B cell (primary cell): Measurements from ENCODE around the gene AK4. TPM values are rescaled to one million over a fixed set of nuclear protein-coding genes. Genes with fewer than 3 reads are reported as not detected.

ENCODE experiments used
- ATAC-seq: fragments of 200-7000 bp; cut with Tn5 transposase; one replicate; pipeline ENCODE4 v1.10.0; 2021; ENCODE audit warnings: low read depth, mild to moderate bottlenecking, moderate number of reproducible peaks, moderate library complexity
- CTCF ChIA-PET: fragments of 350-600 bp; sonication (Branson Sonifier 250); formaldehyde crosslinking; loops from one replicate; lab custom pipeline; 2021; ENCODE audit warnings: antibody characterized with exemption, inconsistent platforms; lab: Charles Lee
- POLR2A ChIA-PET: fragments of 350-600 bp; sonication (Branson Sonifier 250); formaldehyde crosslinking; loops from one replicate; lab custom pipeline; 2021; ENCODE audit warnings: antibody characterized with exemption; lab: Charles Lee
- DNase-seq: peaks from one replicate; pipeline ENCODE4 v3.0.0; 2013
- H2AFZ ChIP-seq: 2 replicates; pipeline ENCODE4 v1.6.1; 2012; ENCODE audit warnings: mild to moderate bottlenecking, low read depth, low read length; ENCODE audit not compliant: insufficient read depth, poor library complexity, severe bottlenecking
- H3K27ac ChIP-seq, 2 donors: 1 replicate in 1 of 2; 2 replicates in 1 of 2; pipeline ENCODE4 v1.5.1; 2012 to 2013; ENCODE audit warnings: low read length in 2 of 2, mild to moderate bottlenecking in 2 of 2, moderate library complexity in 1 of 2
- H3K27me3 ChIP-seq, 4 experiments: fragments of 200-600 bp in 1 of 4; sonication (generic) in 1 of 4; replicated peaks in 1 of 4; 1 replicate in 2 of 4; 2 replicates in 2 of 4; pipeline versions ENCODE4 v1.6.1 to v1.7.0; 2013 to 2016; ENCODE audit warnings: low read length in 3 of 4, mild to moderate bottlenecking in 2 of 4, mixed read lengths in 1 of 4, moderate library complexity in 1 of 4; ENCODE audit not compliant: insufficient read depth in 4 of 4, control insufficient read depth in 3 of 4; ENCODE audit errors: control extremely low read depth in 1 of 4
- H3K36me3 ChIP-seq, 2 experiments: replicated peaks in 1 of 2; 1 replicate in 1 of 2; 2 replicates in 1 of 2; pipeline versions ENCODE4 v1.6.1 to v1.7.1; 2013; ENCODE audit warnings: low read length in 1 of 2; ENCODE audit not compliant: insufficient read depth in 2 of 2, control insufficient read depth in 1 of 2; ENCODE audit errors: control extremely low read depth in 1 of 2, extremely low read depth in 1 of 2
- H3K4me1 ChIP-seq, 2 donors: fragments of 200-600 bp in 1 of 2; sonication (generic) in 1 of 2; 1 replicate in 1 of 2; 2 replicates in 1 of 2; pipeline versions ENCODE4 v1.5.1 to v1.6.1; 2013 to 2017; ENCODE audit warnings: low read length in 2 of 2; ENCODE audit not compliant: control insufficient read depth in 2 of 2, insufficient read depth in 2 of 2
- H3K4me2 ChIP-seq: replicated peaks from 2 replicates; pipeline ENCODE3; 2012; ENCODE audit warnings: mild to moderate bottlenecking, low read depth, low read length; ENCODE audit not compliant: poor library complexity, severe bottlenecking
- H3K4me3 ChIP-seq, 5 experiments: fragments of 200-600 bp in 1 of 5; sonication (generic) in 1 of 5; 1 replicate in 3 of 5; 2 replicates in 2 of 5; pipeline versions ENCODE4 v1.5.1 to v1.7.0; 2011 to 2016; ENCODE audit warnings: low read length in 4 of 5, mild to moderate bottlenecking in 4 of 5, low read depth in 2 of 5, control low read depth in 1 of 5, moderate library complexity in 1 of 5; ENCODE audit not compliant: insufficient read depth in 1 of 5; ENCODE audit errors: control extremely low read depth in 1 of 5, extremely low read depth in 1 of 5
- H3K79me2 ChIP-seq: fragments of 200-600 bp; sonication (generic); one replicate; pipeline ENCODE4 v1.6.0; 2016; ENCODE audit warnings: low read length; ENCODE audit not compliant: control insufficient read depth, insufficient read depth
- H3K9ac ChIP-seq: fragments of 200-600 bp; sonication (generic); 2 replicates; pipeline ENCODE4 v1.6.1; 2017; ENCODE audit warnings: mild to moderate bottlenecking, low read length, moderate library complexity
- H3K9me3 ChIP-seq, 3 donors: one replicate each; pipeline versions ENCODE4 v1.6.1 to v1.7.1; 2013; ENCODE audit warnings: low read length in 2 of 3; ENCODE audit not compliant: control insufficient read depth in 2 of 3, insufficient read depth in 1 of 3; ENCODE audit errors: control extremely low read depth in 1 of 3
- H4K20me1 ChIP-seq: 2 replicates; pipeline ENCODE4 v1.6.0; 2012; ENCODE audit warnings: mild to moderate bottlenecking, low read length; ENCODE audit not compliant: insufficient read depth, control insufficient read depth, poor library complexity, severe bottlenecking
- H3K27ac Mint-ChIP-seq: one replicate; pipeline ENCODE4 v1.8.0; 2021; ENCODE audit warnings: mixed read lengths
- H3K27me3 Mint-ChIP-seq: one replicate; pipeline ENCODE4 v1.8.0; 2021; ENCODE audit warnings: mixed read lengths
- H3K4me1 Mint-ChIP-seq: one replicate; pipeline ENCODE4 v1.8.0; 2021; ENCODE audit warnings: mixed read lengths
- H3K4me3 Mint-ChIP-seq: one replicate; pipeline ENCODE4 v1.8.0; 2021; ENCODE audit warnings: mixed read lengths
- H3K9me3 Mint-ChIP-seq: one replicate; pipeline ENCODE4 v1.8.0; 2022; ENCODE audit warnings: mixed read lengths; ENCODE audit not compliant: insufficient read depth
- CTCF ChIP-seq: fragments of 200-600 bp; IDR thresholded peaks from one replicate; pipeline ENCODE4 v1.8.0; 2022; ENCODE audit warnings: antibody characterized with exemption, mild to moderate bottlenecking
- EZH2 ChIP-seq: IDR thresholded peaks from 2 replicates; pipeline ENCODE4 v1.6.1; 2012; ENCODE audit warnings: borderline replicate concordance, low read depth, mild to moderate bottlenecking, moderate library complexity, low read length; ENCODE audit not compliant: insufficient read depth, poor library complexity, severe bottlenecking
- WGBS: methylation state at CpG from one replicate; pipeline ENCODE4 v1.1.5; 2013; ENCODE audit warnings: missing lambda C conversion rate; ENCODE audit not compliant: insufficient coverage; 5-methylcytosine and 5-hydroxymethylcytosine counted together
- intact Hi-C: fragments of 100-400 bp; cut with micrococcal nuclease; formaldehyde crosslinking; loops from one replicate; pipeline ENCODE4 v1.10.0; 2022
- polyA plus RNA-seq: library from polyadenylated mRNA; depleted of rRNA; stranded (reverse); fragments of >200 nt; gene quantifications from 2 replicates; pipeline ENCODE4 v1.2.3, GENCODE V29; 2012
- total RNA-seq, 2 donors: library from RNA; stranded (reverse); fragments of 120-200 nt in 1 of 2; gene quantifications; 1 replicate in 1 of 2; 2 replicates in 1 of 2; pipeline versions ENCODE4 v1.2.3 to v1.2.4, GENCODE V29; 2013 to 2022

AK4 gene
- total and polyA plus RNA-seq, 2 donors (not counting 1 experiment from before 2014, with no cell fraction given): 0.34 TPM; not detected in 1

GRCh38 chr1:65232461-65232990, 84.5 kb downstream of the AK4 start:
- 80% methylated on average over 1 of the region's 4 CpGs for WGBS
- Histone ChIP-seq H3K27ac (no peak overlapping the region), H3K4me3 (no peak overlapping the region), H2AFZ (no peak overlapping the region), H3K79me2 (no peaks in the 10 kb centered on the region), H3K9ac (no peak overlapping the region), H3K27me3 (no peaks in the 10 kb centered on the region), H3K4me1 (no peaks in the 10 kb centered on the region), H3K4me2 (no peak overlapping the region), H3K9me3 (peaks cover 0 to 7% (median 5%) of the 10 kb centered on the region in 3 donors), H4K20me1 (no peaks in the 10 kb centered on the region), H3K36me3 (no peaks in the 10 kb centered on the region)
- intact Hi-C loops: no loop called here
- Mint-ChIP-seq H3K4me1 (no peaks in the 10 kb centered on the region), H3K27me3 (peaks cover 26% of the 10 kb centered on the region), H3K27ac (no peak overlapping the region), H3K9me3 (peaks cover 5% of the 10 kb centered on the region), H3K4me3 (no peak overlapping the region)
- TF ChIP-seq CTCF (no peak), EZH2 (no peak)
- ChIA-PET POLR2A (no interaction called here), CTCF (no interaction called here)
- ATAC-seq (no peak), DNase-seq (no peak)

GRCh38 chr1:65233782-65234181, 85.8 kb downstream of the AK4 start:
- intact Hi-C loops: no loop called here
- H3K27me3 Mint-ChIP-seq: peaks cover 26% of the 10 kb centered on the region

More at GRCh38 chr1:65233782-65234181, 85.8 kb downstream of the AK4 start:
- Histone ChIP-seq H4K20me1 (no peaks in the 10 kb centered on the region), H3K4me1 (no peaks in the 10 kb centered on the region), H3K4me3 (no peak overlapping the region), H2AFZ (no peak overlapping the region), H3K4me2 (no peak overlapping the region), H3K36me3 (no peaks in the 10 kb centered on the region), H3K27ac (no peak overlapping the region), H3K9ac (no peak overlapping the region), H3K9me3 (peaks cover 0 to 8% (median 5%) of the 10 kb centered on the region in 3 donors), H3K79me2 (no peaks in the 10 kb centered on the region), H3K27me3 (no peaks in the 10 kb centered on the region)
- CTCF ChIA-PET: no interaction called here
- Mint-ChIP-seq H3K4me1 (no peaks in the 10 kb centered on the region), H3K4me3 (no peak overlapping the region), H3K9me3 (peaks cover 5% of the 10 kb centered on the region), H3K27ac (no peak overlapping the region)
- ATAC-seq (no peak), DNase-seq (no peak)
- POLR2A ChIA-PET: no interaction called here
- TF ChIP-seq CTCF (no peak), EZH2 (no peak)
- 92% methylated on average over 2 of the region's 2 CpGs for WGBS
